Endothelial cell of hepatic sinusoid (primary cell): Measurements from ENCODE around the gene UBE2D4.
"Not testable (repeated sequence)": the region's sequence is repeated elsewhere in the genome, so short reads cannot be mapped to it uniquely, and the experiment has no call there.

Experiments used
- in situ Hi-C: cut with HindIII; loops from 2 replicates; pipeline ENCODE4 v1.10.0; 2017; ENCODE audit warnings: low sequenced_read_pairs

UBE2D4 gene

DNA sequence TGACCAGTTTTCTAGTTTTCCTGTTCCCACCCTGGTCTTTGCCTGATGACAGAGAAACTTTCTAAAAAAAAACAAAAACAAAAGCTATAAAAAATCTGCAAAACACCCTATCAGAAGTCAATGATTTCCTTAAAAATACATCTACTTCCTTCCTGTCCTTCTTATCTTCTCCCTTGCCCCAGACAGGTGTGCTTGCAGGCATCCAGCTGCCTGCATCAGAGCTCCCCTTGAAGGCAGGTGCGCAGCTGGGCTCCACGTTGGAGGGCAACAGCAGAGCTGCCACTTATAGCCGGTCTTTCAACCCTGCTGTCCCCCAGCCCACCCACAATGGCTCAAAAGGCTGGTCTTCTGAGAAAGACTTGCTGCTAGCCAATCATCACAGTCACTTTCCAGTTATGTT lies 29.8 kb downstream of the UBE2D4 start:
- in situ Hi-C loops, result no loop called here

GRCh38 chr7:43960933-43961332 lies 34.7 kb downstream of the UBE2D4 start:
- in situ Hi-C loops, result no loop called here

DNA sequence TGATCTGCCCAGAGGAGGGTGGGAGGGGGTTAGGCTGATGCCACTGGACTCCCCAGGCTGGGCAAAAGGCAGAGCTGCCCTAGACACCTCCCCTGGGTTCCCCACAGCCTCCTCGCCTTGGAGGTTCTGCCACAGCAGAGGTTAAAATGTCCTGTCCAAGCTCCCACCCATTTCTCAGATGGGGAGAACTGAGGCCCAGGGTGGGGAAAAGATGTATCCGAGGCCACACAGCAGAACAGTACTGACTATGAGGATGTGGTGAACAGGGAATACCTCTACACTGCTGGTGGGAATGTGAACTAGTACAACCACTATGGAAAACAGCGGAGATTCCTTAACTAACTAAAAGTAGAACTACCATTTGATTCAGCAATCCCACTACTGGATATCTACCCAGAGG lies 40.2 kb downstream of the UBE2D4 start:
- in situ Hi-C loops, result not testable (repeated sequence)

DNA sequence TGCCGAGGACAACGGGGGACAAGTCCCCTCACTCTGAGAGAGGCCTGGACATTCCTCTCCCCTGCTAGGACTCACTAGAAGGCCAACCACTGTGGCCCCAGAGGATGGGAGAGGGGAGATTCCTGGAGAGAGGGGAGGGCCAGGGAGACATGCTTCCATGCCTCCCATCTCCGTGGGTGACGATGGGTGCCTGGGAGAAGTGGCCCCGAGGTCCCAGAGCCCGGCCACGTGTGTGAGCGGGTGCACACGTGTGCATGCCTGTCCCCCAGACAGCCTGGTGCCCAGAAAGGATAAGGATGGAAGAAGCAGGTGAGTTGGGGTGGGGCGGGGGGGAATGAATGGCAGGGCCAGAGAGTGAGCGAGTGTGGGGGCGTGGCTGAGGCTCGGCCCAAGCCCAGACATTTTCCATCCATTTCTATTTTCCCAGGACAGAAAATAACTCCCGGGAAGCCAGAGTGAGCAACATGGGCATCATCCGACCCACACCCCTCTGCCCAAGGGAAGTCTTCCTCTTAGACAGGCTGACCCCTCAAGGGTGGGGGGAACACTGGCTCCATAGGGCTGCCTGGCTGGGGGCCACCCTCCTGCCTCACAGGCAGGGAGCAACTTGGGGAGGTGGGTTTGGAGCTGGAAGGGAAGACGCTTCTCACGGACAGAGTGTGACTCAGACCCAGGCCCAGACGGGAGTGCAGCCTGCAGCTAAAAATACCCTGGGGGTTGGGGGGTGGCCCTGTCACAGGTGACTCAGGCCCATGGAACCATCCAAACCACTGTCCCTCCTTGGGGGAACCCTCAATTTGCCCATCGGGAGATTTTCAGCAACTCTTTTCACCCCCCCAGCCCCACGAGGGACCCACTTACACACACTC lies 42.2 kb downstream of the UBE2D4 start:
- in situ Hi-C loops, result not testable (repeated sequence)

DNA sequence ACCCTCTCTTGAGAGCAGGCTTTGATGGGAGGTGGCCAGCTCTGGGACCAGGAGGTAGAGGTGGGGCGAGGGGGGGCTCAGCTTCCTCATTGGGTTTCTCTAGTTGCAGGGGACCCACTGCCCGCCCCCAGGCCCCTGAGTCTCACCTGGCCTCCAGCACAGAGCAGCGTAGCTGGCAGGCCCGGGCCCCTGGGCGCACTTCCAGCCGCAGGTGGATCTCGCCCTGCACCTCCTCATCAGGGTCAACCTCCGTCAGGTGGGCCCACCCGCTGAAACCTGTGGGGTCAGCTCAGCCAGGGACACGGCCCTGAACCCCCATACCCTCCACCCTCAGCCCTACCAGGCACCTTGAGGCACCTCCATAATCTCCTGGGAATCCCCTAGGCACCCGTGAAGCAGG lies 43.4 kb downstream of the UBE2D4 start:
- in situ Hi-C loops, result not testable (repeated sequence)

GRCh38 chr7:43970698-43971097 lies 44.5 kb downstream of the UBE2D4 start:
- in situ Hi-C loops, result not testable (repeated sequence)

GRCh38 chr7:43974033-43974573 lies 47.9 kb downstream of the UBE2D4 start:
- in situ Hi-C loops, result not testable (repeated sequence)

DNA sequence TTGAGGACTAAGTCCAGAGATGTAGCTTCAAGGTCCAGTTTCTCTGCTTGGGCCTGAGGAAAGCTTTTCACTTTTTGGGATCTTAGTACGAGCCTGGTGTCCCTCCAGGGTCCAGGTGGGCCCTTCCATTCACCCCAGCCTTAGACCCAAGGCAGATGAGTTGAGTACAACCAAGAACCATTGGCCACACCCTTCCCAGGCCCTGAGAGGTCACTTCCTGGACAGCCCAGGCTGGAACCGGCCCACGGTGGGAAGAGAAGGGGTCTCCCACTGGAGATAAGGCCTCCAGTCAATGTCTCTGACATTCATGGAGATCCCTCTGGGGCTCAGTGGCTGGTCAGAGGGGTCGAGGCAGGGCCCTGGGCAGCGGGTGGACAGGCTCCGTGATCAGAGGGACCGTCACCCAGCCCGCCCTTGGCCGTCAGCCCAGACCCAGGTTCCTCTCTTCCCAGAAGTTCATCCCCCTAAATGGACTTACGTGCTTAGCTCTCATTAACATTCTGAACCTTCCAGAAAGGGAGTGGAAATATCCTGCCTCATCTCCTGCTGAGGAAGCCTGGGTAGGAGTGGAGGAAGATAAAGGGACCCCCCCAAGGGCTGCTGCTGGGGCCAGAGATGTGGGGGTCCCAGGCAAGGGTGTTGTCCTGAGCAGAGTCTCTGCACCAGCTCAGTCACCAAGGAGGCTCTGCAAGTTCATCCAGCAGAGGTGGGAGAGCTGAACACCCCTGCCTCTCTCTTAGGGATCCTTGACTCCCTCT lies 48.7 kb downstream of the UBE2D4 start:
- in situ Hi-C loops, result not testable (repeated sequence)

GRCh38 chr7:43977525-43977924 lies 51.3 kb downstream of the UBE2D4 start:
- in situ Hi-C loops, result no loop called here

- in situ Hi-C loops, result not testable (repeated sequence)
Measured at GRCh38 chr7:43978102-43978501, 51.9 kb downstream of the UBE2D4 start.

GRCh38 chr7:43982848-43983247 lies 56.6 kb downstream of the UBE2D4 start:
- in situ Hi-C loops, result not testable (repeated sequence)

DNA sequence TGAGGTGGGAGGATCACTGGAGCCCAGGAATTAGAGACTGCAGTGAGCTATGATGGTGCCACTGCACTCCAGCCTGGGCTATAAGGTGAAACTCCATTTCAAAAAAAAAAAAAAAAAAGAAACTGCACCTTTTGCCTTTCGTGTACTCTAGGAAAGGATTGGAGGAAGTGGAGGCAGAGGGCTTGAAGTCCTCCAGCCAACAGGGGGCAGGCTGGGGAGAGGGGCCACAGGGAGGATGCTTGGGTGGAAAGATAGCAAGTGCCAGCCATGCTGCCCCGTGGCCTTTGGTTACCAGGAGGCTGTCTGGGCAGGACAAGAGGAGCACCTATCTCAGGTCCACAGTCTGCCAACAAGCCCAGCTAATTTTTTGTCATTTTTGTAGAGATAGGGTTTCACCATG lies 57.5 kb downstream of the UBE2D4 start:
- in situ Hi-C loops, result not testable (repeated sequence)

GRCh38 chr7:43985904-43986864 lies 59.9 kb downstream of the UBE2D4 start:
- in situ Hi-C loops, result not testable (repeated sequence)

DNA sequence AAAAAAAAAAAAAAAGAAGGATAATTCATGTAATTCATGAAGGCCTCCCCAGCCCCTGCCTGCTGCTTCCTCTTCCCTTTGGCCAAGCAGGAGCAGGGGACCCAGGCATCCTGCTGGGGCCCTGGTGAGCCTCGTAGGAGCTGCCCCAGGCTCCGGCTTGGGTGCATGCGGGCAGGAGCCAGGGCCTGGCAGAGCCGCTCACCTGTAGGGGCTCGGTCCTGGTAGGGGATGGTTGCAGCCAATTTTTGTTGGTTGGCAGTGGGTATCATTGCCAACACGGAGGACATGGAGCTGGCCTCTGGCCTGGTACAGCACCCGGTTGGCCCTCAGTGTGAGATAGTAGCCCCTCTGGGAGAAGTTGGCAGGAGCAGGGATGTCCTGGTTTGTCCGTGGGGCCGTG lies 61.2 kb downstream of the UBE2D4 start:
- in situ Hi-C loops, result not testable (repeated sequence)

- in situ Hi-C loops, result not testable (repeated sequence)
Measured at GRCh38 chr7:43990011-43990585, 63.9 kb downstream of the UBE2D4 start.

DNA sequence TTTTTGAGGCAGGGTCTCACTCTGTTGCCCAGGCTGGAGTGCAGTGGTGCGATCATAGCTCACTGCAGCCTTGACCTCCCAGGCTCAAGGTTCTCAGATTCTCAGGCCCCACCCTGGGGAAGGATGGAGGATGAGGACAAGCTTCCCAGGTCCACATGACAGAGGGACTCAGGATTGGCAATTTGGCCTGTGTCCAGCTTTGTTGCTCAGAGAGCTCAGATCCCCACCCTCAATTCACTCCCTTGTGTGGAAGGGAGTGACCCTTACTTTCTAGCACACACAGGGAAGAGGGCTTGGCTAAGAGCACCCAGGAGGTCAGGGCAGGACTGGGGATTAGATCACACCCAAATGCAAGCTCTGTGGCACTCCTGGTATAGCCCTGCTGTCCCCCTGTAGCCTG lies 64.6 kb downstream of the UBE2D4 start:
- in situ Hi-C loops, result not testable (repeated sequence)

- in situ Hi-C loops, result not testable (repeated sequence)
Measured at GRCh38 chr7:43992896-43993295, 66.7 kb downstream of the UBE2D4 start.

- in situ Hi-C loops, result not testable (repeated sequence)
Measured at GRCh38 chr7:43994681-43995080, 68.4 kb downstream of the UBE2D4 start.

DNA sequence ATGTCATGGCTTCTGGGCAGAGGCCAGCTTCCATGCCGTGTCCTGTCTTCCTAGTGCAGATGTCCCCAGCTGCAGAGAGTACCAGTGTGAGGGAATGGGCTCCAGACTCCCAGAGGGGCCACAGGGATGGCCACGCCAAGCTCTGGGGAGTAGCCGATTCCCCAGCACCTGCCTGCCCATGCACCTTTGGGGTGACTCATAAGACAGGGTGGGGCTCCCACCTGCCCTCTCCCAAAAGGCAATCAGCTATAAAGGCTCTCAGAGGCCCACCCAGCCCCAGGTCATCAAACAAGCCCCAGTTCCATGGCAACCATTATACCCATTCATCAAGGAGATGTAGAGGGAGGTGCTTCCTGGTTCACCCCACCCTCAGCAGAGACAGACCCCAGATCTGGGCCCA lies 71.3 kb downstream of the UBE2D4 start, which contains the start of gene SPDYE1:
Gene SPDYE1, plus strand, starts transcription at position 366 of the 400 bp plus-strand sequence. CDS start 2,053 bp downstream, outside the sequence.
- in situ Hi-C loops, result not testable (repeated sequence)
